ENCODE results near the gene IGF2R. TPM values are rescaled to one million over a fixed set of nuclear protein-coding genes. Genes with fewer than 3 reads are reported as not detected.

Gene IGF2R
- total and polyA plus RNA-seq, 7 donors: 40.1 to 167 (median 113) TPM

DNA sequence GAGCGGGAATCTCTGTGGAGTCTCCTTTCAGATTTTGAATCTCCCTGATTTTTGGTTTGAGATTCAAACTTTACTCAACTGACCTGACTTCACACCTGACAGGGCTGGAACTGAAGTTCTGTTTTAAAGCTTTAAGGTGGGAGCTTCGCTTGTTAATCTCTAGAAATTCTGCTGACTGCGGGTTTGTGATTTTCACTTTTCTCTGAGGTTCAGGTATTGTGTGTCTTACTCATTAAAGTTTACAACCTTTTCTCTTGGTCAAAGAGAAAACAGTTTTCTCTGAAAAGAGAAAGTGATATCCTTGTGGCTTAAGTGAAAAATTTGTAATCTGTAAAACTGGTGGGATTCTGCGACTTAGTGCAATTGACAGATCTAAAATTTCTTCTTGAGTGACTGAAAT is 20.7 kb upstream of the IGF2R start:
- TF ChIP-seq, protein P1, sequence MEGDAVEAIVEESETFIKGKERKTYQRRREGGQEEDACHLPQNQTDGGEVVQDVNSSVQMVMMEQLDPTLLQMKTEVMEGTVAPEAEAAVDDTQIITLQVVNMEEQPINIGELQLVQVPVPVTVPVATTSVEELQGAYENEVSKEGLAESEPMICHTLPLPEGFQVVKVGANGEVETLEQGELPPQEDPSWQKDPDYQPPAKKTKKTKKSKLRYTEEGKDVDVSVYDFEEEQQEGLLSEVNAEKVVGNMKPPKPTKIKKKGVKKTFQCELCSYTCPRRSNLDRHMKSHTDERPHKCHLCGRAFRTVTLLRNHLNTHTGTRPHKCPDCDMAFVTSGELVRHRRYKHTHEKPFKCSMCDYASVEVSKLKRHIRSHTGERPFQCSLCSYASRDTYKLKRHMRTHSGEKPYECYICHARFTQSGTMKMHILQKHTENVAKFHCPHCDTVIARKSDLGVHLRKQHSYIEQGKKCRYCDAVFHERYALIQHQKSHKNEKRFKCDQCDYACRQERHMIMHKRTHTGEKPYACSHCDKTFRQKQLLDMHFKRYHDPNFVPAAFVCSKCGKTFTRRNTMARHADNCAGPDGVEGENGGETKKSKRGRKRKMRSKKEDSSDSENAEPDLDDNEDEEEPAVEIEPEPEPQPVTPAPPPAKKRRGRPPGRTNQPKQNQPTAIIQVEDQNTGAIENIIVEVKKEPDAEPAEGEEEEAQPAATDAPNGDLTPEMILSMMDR (IDR thresholded peaks at IDR 0.05): no peak
- Histone ChIP-seq H3K27me3 (ENCODE audit: insufficient read depth in 3 of 3, low read length in 2 of 3) (no peaks in the 10 kb centered on the region), H3K4me3 (no peak overlapping the region), H3K4me1 (peaks cover 8% of the 10 kb centered on the region), H3K9me3 (peaks cover 6% of the 10 kb centered on the region), H3K36me3 (ENCODE audit: insufficient read depth in 1 of 2, low read depth in 1 of 2) (no peaks in the 10 kb centered on the region), H3K27ac (no peak overlapping the region)
- intact Hi-C loops (cut with DNase I): loop anchor here in 1 of 2 donors (10.0 kb wide), 1 partner anchor 693 kb away; no protein-coding TSS in a partner anchor
- WGBS, 3 donors: 94 to 95% (median 95%) methylated on average over 4 of the region's 4 CpGs
- DNase-seq: no peak
- no peak for ATAC-seq

DNA sequence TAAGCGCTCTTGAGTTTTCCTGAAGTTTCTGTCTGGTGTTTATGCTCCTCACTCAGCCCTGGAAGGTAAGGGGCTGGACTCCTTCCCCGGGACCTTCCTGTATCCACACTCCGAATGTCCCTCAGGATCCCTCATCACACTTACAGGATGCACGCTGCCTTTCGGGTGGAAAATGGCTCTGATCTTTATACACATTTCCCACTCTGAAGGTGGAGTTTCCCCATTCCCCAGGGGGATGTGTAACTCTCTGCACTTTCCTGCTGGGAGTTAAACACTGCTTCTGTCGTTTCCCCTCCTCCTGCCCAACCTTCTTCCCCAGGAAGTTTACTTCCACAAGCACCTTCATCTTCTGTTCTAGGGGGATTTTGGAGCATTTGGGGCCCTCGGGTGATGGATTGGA is 17.1 kb upstream of the IGF2R start:
- no peaks in the 10 kb centered on the region for H3K27me3 ChIP-seq (ENCODE audit: insufficient read depth in 3 of 3, low read length in 2 of 3)
- H3K36me3 ChIP-seq (ENCODE audit: insufficient read depth in 1 of 2, low read depth in 1 of 2): no peaks in the 10 kb centered on the region
- TF ChIP-seq, protein P1 (IDR thresholded peaks at IDR 0.05): no peak
- H3K27ac ChIP-seq: no peak overlapping the region
- H3K9me3 ChIP-seq: no peaks in the 10 kb centered on the region
- intact Hi-C loops (cut with DNase I): no loop called here
- DNase-seq: no peak
- ATAC-seq: peak in 1 of 4 donors; percentile 22
- peaks cover 4% of the 10 kb centered on the region for H3K4me1 ChIP-seq
- no peak overlapping the region for H3K4me3 ChIP-seq
- 57 to 76% (median 73%) methylated on average over 7 of the region's 7 CpGs for WGBS, 3 donors

DNA sequence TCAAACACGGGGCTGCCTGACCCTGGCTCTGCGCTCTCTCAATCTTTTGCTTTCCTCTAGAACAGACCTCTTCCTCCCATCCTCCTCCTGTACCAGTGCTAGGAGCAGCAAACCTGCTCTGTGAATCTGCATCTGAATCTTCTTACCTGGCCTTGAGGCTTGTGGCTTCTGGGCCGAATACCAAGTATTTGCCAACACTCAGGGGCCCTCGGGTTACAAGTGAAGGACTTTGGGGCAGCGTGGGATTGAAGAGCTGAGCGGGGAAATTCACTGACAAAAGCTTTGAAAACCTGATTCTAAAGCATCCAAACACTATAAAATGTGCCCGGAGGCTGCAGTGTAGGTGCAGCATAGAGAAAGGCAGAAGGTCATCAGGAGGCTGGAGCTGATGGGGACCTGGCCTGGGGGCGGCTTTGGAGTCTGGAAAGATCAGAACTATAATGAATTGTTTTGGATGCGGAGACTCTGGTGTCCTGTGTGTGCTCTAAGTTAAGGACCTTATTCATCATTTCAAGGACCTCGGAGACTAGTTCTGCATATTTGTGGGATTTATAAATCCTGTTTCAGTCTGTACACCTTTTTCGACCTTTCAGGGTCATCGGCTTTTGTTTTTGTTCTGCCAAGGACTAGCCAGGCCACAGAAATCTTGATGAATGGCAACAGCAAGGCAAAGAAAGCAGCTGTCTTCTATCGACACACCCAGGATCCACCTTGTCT is 16.4 kb upstream of the IGF2R start:
- Histone ChIP-seq H3K4me3 (no peak overlapping the region), H3K27me3 (ENCODE audit: insufficient read depth in 3 of 3, low read length in 2 of 3) (no peaks in the 10 kb centered on the region), H3K27ac (no peak overlapping the region), H3K4me1 (peaks cover 4% of the 10 kb centered on the region), H3K36me3 (ENCODE audit: insufficient read depth in 1 of 2, low read depth in 1 of 2) (no peaks in the 10 kb centered on the region), H3K9me3 (no peaks in the 10 kb centered on the region)
- TF ChIP-seq, protein P1 (IDR thresholded peaks at IDR 0.05): no peak
- no peak for ATAC-seq
- intact Hi-C loops (cut with DNase I): no loop called here
- WGBS, 3 donors: 65 to 72% (median 68%) methylated on average over 13 of the region's 13 CpGs
- no peak for DNase-seq

DNA sequence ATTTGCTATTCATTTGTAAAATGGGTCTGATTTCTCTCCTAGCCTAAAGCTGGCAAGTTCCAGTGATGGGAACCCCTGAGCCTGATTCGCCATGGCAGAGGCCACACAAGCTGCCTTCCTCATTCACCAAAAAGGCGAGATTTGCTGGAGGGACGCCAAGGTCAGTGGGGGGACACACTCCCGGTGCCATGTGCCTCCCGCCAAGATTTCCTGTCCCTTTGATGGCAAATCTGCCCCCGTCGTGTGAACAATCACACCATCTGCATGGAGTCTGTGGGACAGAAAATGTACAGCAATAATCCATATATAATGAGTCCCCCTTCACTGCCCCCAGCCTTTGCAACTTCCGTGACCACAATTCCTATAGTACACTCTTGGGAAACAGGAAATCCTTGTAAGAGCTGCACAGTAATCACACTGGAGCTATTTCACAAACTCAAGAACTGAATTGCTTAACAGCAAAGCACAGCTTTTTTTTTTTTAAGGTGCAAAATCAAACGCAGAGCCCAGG is 15.7 kb upstream of the IGF2R start:
- no peak overlapping the region for H3K4me3 ChIP-seq
- no peaks in the 10 kb centered on the region for H3K9me3 ChIP-seq
- TF ChIP-seq, protein P1 (IDR thresholded peaks at IDR 0.05): no peak
- H3K27me3 ChIP-seq (ENCODE audit: insufficient read depth in 3 of 3, low read length in 2 of 3): no peaks in the 10 kb centered on the region
- peaks cover 4% of the 10 kb centered on the region for H3K4me1 ChIP-seq
- intact Hi-C loops (cut with DNase I): no loop called here
- peak; percentile 57 to 75 for DNase-seq
- 25 to 34% (median 26%) methylated on average over 9 of the region's 9 CpGs for WGBS, 3 donors
- ATAC-seq: peak in 3 of 4 donors; percentile 28 to 74 (median 58)
- no peaks in the 10 kb centered on the region for H3K36me3 ChIP-seq (ENCODE audit: insufficient read depth in 1 of 2, low read depth in 1 of 2)
- H3K27ac ChIP-seq: no peak overlapping the region
